GM18498 (cell line): ENCODE measurements around the gene MED7.

ENCODE experiments used
- ATAC-seq: cut with Tn5 transposase; IDR thresholded peaks from one replicate; pipeline ENCODE4 v1.9.1; 2021; ENCODE audit warnings: mild to moderate bottlenecking, moderate library complexity; ENCODE audit not compliant: unreplicated experiment

The MED7 gene

DNA sequence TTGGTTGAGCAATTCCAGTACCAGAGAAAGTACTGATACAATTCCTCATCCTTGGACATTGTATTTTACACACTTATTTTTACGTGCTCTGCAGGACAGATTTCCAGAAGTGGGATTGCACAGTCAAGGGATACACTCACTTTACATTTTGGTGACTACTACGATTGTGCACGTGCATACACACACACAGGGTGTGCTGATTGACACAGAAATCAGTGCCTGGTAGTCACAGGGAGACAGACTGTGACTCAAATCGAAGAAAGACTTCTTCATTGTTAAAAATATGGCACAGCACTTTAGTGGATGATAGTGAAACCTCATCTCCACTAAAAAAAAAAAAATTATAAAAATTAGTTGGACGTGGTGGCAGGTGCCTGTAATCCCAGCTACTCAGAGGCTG lies 21.9 kb upstream of the MED7 start:
- ATAC-seq: no peak

DNA sequence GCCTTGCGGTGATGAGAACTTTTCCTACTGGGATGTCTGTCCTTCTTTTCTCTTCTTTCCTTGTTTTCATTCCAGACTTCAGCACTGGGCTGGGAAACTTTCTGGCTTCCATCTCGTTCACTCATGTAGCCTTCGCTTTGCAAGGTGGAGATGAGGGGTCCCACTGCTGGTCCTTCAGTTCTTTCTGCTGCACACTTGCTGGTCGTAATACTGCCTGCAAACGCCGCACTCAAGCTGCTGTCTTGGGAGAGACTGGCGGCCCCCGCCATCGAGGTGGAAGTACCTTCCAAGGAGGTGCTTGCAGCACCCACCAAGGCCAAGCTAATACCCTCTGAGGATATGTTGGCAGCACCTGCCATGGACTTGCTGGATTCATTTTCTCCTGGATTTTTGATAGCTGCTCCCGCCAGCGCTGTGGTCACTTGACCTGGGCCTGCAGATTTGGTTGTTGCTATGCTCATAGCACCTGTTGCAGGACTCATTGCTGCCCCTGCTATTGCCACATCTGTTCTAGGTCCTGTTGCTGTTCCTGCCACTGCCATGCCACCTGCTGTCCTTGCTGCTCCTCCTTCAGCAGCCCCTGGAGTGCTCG lies 20.4 kb upstream of the MED7 start:
- ATAC-seq: no peak

DNA sequence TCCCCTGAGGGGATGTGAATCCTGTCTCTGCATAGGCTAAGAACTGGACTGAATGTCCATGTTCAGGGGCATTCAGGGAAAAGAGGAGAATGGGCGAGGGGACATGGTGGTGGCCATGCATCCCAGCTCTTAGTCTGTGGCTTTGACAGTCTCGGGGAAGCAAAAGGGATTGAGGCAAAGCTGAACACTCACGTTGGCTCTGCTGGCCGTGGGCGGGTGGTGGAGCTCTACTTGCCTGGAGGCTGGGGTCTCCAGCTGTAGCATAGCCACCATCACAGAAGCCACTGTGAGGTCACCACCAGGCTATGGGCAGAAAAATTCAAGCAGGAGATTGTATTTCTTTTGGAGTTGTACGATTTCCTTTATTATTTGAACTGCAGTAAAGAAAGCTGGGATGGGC lies 19.3 kb upstream of the MED7 start:
- ATAC-seq: no peak

DNA sequence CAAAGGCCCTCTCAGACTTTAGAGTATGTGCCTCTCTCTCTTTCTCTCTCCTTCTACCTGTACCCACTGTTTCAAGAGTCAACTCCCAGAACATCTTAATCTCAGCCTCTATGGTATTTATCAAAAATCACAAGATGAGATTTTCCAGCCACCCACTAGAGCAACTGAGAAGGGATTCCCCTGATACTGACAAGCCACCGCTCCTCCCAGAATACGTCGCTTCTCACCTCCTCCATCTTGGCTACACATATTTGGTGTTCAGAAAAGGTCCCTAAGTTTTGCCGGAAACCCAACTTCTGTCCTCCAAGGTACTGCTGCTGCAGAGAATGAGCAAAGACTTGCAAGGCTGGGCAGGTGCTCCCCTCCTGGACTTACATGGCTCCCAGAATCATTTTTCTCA lies 17.3 kb upstream of the MED7 start:
- no peak for ATAC-seq

DNA sequence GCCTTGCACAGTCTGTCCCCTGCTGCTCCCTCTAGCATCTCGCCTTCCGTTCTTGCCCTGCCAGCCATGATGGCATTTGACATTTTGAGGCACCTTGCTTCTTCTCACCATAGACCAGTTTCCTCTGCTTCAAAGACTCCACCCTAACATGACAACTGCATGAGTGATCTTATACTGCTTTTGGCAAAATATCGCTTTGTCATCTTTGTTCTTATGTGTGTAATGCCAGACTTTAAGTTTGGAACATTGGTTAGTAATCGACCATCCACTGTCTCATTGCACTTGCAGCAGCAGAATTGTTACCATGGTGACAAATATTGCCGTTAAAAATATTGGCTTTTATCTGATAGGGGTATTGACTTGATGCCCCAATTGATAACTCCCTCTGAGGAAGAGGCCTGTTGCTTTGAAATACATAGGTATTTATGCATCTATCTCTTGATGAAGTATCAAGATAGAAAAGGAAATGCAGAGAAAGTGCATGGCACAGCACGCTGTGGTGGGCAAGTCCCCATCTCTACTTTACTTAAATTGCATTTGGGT lies 16.6 kb upstream of the MED7 start:
- ATAC-seq: no peak

DNA sequence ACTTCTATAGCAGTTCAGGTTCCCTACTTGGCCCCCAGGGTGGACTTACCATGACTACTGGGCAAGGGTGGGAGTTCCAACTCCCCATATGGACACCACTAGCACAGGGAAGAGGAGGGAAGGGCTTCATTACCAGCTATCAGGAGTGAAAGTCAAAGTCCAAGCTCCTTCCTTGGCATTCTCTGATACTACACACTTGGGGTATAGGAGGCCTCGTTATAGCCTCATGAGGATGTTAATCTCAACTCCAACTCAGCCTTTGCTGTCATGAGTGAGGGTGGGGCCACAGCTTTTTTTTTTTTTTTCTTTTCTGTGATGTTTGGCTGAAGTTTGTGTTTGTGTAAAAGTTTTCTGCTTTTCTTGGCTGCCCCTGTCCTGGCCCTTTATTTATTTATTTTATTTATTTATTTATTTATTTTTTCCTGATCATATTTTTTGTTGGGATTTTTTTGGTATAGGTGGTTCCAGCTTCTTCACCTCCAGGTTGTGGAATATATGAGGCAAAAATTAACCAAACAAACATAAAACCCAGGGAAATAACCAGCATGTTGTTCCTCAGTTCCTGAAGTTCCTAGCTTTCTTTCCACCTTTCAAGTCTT lies 14.7 kb upstream of the MED7 start:
- ATAC-seq: no peak

DNA sequence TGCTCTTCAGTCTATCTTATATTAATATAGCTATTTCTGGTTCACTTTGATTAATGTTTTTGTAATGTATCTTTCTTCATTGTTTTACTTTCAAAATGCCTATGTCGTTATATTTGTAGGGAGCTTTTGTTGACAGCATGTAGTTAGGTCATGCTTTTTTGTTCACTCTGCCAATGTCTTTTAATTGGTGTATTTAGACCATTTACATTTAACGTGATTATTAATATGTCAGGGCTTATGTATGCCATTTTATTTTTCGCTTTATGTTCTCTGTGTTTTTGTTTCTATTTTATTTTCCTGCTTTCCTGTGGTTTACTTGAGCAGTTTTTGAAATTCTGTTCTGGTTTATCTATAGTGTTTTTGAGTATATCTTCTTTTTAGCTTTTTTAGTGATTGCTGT lies 12.6 kb upstream of the MED7 start:
- ATAC-seq: no peak

DNA sequence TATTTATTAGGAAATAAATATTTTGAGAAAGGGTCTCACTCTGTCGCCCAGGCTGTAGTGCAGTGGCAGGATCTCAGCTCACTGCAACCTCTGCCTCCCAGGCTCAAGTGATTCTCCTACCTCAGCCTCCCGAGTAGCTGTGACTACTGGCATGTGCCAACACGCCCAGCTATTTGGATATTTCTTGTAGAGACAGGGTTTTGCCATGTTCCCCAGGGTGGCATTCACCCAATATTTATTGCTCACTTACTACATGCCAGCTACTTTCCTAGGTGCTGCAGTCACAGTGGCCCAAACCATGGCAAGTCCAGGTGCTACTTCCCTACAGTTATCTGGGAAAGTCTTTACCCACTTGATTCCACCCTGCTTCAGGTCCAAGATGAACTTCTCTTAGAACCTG lies 8.3 kb upstream of the MED7 start:
- ATAC-seq: no peak

DNA sequence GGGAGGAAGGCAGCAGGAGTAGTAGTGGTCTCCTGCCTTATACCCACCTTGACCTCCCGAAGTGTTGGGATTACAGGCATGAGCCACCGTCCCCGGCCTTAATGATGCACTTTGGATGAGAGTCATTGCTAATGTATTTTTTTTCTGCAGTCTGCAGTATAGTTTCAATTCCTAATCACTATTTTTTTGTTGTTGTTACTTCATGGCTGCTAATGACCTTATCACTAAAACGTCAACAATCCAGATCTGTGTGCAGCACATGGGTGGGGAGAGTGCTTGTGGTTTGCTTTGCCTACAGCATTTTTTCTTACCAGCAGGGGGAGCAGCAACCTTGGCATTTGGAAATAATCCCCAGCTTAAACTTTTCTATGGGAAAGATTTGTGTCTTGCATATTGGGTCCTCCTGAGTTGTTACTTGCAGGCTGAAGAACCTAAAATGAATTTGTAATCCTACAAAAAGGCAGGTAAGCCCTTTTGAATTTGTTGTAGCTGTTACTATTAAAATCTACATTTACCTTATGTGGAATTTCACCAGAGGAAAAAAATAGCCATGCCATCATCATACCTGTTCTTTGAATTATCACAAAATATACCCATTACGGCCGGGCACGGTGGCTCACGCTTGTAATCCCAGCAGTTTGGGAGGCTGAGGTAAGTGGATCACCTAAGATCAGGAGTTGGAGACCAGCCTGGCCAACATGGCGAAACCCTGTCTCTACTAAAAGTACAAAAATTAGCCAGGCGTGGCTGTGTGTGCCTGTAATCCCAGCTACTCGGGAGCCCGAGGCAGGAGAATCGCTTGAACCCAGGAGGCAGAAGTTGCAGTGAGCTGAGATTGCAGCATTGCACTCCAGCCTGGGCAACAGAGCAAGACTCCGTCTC lies 6.3 kb upstream of the MED7 start:
- peak; percentile 82 for ATAC-seq

DNA sequence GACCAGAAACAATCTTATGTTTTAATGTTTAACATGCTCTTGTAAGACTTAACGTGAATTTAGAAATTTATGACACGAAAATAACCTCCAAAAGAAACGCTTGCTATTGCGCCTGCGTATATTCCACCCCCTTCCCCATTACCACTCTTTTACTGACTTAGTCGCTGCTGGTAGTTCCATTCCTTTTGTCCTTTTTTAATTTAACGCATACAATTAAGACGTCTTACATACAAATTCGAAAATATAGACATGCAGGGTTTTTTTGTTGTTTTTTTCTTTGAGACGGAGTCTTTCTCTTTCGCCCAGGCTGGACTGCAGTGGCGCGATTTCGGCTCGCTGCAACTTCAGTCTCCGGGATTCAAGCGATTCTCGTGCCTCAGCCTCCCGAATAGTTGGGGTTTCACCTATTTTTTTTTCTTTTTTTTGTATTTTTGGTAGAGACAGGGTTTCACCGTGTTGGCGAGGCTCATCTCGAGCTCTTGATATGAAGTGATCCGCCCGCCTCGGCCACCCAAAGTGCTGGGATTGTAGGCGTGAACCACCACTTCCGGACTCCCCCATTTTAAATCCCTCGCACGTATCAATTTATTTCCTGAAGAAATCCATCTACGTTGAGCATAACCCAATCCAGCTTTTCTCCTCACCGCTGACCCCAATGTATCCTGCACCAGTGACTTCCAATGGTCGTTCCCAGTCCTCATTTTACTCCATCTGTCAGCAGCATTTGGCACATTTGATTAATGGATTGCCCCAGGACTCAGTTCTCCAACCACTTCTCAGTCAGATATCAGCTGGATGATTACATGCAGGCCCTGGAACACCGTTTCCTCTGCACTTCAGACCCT lies 684 bp upstream of the MED7 start:
- ATAC-seq: peak; percentile 44

DNA sequence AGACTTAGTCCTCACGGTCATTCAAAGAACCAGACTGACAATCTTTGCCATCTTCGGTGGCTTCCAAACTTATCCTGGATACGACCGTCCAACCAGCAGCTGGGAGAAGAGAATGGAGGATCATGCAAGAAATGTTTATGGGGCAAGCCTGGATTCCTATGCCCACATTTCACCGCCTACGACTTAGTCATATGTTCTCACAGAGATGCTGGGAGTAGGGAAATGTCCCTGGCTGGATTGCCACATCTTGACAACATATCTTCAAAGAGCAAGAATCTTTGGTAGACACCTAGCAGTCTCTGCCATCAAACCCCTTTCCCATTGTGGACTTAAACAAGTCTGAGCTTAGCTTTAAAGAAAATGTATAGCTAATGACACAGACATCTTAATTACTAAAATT lies 5.0 kb downstream of the MED7 start:
- ATAC-seq: no peak

DNA sequence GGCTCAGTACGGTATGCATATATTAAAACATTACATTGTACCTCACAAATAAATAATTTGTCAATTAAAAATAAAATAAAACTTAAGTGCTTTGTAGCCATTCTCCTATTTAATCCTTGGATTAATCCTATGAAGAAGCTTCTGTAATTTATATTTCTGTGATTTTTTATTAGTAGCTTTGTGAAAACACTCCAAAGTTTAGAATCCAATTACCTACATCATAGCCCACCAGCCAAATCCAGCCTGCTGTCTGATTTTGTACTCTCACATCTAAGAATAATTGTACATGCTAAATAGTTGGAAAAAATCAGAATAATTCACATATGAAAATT lies 10.4 kb downstream of the MED7 start:
- ATAC-seq: no peak

DNA sequence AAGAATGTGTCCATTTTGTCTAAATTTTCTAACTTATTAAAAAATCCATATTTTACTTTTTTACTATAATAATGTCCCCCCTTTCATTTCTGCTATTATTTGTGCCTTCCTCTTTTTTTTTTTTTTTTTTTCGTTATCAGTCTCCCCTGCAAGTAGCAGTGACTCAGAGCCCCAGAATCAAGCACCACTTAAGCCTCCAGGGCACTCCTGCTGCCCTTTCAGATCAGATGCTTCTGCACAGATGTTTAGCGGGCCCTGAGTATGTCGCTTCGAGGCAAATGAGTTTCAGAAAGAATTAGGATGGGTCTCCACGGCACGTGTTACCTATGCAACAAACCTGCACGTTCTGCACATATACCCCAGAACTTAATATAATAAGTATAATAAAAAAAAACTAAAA lies 11.7 kb downstream of the MED7 start:
- no peak for ATAC-seq

DNA sequence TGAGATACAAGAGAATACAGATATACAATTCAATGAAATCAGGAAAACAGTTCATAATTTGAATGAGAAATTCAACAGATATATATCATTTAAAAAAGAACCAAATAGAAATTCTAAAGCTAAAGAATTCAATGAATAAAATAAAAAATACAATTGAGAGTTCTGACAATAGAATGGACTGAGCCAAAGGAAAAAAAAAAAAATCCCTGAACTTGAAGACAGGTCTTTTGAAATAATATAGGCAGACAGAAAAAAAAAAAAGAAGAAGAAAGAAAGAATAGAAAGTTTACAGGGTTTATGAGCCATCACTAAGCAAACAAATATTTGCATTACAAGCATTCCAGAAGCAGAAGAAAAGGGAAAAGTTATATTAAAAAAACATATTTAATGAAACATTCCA lies 21.0 kb downstream of the MED7 start:
- no peak for ATAC-seq

DNA sequence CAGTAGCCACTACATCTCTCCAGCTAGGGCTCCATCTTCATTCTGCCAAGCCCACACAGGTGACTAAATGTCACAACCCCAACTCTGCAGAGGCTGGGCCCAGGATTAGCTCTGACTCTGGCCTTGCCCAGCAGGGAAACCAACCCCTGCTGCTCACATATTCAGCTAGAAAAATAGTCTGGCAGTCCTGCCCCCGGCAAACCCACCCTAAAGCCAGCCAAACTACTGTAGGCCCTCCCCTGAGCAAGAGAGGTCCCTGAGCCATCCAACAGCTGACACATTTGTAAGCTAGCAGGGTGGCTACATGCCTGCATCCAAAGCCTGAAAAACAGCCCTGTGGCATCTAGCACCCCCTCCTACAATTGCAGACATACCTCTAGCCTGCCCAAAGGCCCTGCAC lies 22.6 kb downstream of the MED7 start:
- ATAC-seq: no peak

DNA sequence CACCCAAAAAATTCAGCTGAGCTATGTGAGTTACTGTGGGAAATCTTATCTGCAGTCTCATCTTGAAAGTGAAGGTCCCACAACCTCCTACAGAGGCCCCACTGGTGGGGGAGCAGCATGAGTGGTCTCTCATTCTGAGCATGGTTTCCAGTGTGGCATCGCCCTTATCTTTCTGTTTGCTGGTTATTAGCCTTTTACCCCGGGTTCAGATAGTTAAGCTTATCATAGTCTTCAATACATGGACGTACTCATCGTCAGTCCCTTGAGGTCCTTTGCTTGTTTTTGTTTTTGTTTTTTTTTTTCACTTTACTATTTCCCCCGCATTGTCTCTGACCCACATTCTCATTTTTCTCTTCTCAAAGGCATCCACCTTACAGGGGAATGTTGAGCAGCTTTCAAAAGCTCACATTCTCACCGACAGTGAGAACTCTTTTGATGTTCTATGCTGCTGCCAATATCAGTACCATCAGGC lies 26.1 kb downstream of the MED7 start:
- ATAC-seq: peak; percentile 67

DNA sequence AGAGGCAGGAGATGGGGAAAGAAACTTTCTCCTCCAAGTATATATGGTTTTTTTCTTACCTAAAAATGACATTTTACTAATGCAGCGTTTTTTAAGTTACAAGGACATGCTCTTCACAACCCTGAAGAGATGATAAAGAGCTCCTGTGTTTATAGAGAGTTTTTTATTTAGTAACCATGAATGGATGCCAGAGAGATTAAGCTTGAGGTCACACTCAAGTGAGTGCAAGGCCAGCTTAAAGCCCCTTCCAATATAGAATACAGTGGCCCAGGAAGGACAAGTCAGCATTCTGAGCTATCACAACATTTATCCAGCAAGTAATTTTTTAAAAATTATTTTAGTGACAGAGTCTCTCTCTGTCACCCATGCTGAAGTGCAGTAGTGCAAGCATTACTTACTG lies 27.2 kb downstream of the MED7 start:
- ATAC-seq: no peak

DNA sequence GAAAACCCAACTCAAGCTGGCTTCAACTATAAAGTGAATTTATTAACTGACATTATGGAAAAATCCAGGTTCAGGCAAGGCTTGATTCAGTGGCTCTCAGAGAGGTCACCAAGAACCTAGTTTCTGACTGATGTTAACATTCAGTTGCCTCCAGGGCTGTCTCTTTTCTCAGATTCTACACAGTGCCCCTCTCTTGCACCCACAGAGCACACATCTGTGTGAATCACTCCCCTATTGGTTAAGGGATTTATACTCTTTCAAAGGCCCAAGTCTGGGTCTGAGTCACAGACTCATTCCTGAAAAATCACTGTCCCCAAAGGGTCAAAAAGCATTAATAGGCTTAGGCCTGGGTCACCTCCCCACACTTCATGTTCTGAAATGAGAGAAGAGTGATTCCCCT lies 27.7 kb downstream of the MED7 start:
- no peak for ATAC-seq

DNA sequence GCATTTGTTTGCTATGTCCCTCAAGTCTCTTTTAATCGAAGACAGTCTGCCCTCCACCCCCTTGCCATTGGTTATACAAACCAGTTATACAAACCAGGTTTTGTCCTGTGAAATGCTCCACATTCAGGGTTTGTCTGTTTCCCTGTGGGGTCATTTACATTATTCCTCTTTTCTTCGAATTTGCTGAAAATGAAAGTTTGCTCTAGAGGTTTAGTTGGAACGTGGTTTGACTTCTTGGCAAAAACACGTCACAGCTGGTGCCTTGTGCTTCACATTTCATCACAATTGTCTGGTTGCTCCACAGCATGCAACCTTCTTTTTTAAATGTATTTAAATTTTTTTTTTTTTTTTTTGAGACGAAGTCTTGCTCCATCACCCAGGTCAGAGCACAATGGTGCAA lies 29.7 kb downstream of the MED7 start:
- no peak for ATAC-seq

DNA sequence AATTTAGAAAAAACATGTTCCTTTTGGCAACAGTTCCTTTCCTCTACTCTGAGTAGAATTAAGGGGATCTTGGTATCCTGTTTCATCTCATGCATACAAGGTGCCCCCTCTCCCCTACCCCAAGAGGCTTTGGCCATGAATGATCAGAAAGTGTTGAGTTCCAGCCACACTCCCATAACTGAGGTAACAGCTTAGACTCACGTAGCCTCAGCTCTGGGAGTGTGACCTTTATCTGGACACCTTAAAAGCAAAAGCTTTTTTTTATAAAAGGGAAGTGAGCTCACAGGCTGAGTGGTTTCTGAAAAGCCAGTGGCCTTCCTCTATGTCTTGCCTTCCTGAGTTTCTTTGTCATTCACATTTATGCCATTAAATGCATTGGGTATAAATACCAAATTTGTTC lies 32.9 kb downstream of the MED7 start:
- peak; percentile 66 for ATAC-seq

DNA sequence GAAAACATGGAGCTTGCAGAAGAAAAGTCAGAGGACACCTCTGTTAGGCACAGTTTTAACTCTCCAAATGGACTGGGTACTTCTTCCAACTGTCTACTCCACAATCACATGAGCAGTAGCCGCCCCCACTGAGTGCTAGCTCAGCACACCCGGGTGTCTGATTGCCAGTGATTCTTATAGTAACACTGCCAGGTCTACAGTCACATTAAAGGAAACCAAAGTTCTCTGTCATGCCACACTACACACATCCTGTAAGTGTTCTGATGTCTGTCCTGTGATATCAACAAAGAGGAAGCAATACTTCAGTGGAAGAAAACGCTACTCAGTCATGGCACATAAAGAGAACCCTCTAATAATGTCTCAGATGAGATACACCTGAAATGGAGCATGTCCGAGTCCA lies 33.7 kb downstream of the MED7 start, which contains the start of gene HAVCR2:
HAVCR2 (minus strand) TSS at position 69 of the 400 bp plus-strand sequence; CDS start at position 8, 61 bp downstream.
- peak; percentile 91 for ATAC-seq
